Measurements from ENCODE around the gene SRRM5.

DNA sequence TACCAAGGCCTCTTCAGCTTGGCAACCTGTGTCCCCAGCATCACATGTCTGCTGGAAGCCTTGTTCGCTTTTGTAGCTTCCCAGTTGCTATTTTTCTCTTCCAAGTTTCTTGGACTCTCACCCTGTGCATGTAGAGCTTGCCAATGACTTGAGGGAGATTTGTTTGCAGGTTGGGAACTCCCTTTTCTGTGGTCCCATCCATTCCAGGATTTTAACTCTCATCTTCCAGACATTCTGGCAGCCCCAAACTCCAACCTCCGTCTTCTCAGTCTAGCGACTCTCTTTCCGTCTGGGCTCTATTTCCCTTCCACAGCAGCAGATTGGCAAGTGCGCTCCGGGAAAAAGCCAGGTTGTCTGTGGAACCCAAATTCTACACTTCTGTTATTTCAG lies 49.1 kb downstream of the SRRM5 start:
- TF ChIP-seq POLR2A (IDR thresholded peaks at IDR 0.05; ENCODE audit: low read length) (no peak), GATA1 (IDR thresholded peaks at IDR 0.05; ENCODE audit: low read depth, low read length) (no peak)
